ENCODE data around the gene NELFA.

Gene NELFA

GRCh38 chr4:1983846-1984405 lies 24.8 kb downstream of the NELFA start:
- H3K4me3 ChIP-seq (ENCODE audit: low read depth, low read length): no peak overlapping the region
- TF ChIP-seq, protein P1, sequence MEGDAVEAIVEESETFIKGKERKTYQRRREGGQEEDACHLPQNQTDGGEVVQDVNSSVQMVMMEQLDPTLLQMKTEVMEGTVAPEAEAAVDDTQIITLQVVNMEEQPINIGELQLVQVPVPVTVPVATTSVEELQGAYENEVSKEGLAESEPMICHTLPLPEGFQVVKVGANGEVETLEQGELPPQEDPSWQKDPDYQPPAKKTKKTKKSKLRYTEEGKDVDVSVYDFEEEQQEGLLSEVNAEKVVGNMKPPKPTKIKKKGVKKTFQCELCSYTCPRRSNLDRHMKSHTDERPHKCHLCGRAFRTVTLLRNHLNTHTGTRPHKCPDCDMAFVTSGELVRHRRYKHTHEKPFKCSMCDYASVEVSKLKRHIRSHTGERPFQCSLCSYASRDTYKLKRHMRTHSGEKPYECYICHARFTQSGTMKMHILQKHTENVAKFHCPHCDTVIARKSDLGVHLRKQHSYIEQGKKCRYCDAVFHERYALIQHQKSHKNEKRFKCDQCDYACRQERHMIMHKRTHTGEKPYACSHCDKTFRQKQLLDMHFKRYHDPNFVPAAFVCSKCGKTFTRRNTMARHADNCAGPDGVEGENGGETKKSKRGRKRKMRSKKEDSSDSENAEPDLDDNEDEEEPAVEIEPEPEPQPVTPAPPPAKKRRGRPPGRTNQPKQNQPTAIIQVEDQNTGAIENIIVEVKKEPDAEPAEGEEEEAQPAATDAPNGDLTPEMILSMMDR (IDR thresholded peaks at IDR 0.05; ENCODE audit: insufficient read depth, low read length, missing control alignments): no peak
- DNase-seq (ENCODE audit: low read depth, low spot score): no peak
- CTCF ChIA-PET: interaction anchor here (1.8 kb wide), 1 partner anchor 85 kb away, joined by 4 read pairs; no protein-coding TSS in a partner anchor
- POLR2A ChIA-PET: no interaction called here

DNA sequence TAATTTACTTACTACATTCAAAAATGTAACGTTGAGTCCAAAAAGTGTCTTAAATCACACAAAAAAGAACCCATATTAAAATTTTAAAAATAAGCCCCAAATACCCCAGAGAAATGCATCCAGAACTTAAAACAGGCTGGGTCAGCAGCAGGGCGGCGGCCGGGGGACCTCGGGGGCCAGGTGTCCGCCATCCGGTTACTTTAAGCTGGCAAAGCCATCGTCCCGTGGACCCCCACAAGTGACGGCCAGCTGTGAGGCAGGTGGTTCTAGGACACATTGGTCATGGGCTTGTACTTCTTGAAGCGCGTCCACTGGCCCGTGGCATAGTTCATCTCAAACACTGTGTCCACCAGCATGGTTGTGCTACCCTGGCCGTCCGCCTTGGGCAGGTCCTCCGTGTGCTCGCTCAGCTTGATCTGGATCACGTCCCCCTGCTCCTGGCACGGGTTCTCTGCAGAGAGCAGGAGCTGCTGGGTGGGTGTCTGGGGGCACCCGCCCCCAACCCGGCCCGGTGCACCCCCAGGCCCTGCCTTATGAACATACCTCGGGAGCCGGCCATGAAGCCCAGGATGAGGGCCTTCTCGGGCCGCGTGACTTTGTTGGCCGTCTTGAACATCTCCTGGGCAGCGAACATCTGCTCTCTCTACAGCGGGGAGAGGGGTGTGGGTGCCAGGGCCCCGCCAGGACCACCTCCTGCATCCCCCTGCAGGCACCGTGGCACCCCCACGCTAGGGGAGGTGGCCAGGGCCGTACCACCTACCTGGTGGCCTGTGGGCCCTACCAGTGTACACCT lies 25.5 kb downstream of the NELFA start:
- TF ChIP-seq, protein P1 (IDR thresholded peaks at IDR 0.05; ENCODE audit: insufficient read depth, low read length, missing control alignments): no peak
- H3K4me3 ChIP-seq (ENCODE audit: low read depth, low read length): no peak overlapping the region
- POLR2A ChIA-PET: no interaction called here
- no peak for DNase-seq (ENCODE audit: low read depth, low spot score)
- CTCF ChIA-PET: interaction anchor here (1.8 kb wide), 1 partner anchor 84 kb away, joined by 4 read pairs; no protein-coding TSS in a partner anchor

GRCh38 chr4:1982124-1983052 lies 26.4 kb downstream of the NELFA start:
- POLR2A ChIA-PET: interaction anchor here (0.6 kb wide), 1 partner anchor 261 kb away, joined by 3 read pairs; the partner anchor contains the start of genes TACC3 and TMEM129
- CTCF ChIA-PET: no interaction called here
- DNase-seq (ENCODE audit: low read depth, low spot score): no peak
- no peak overlapping the region for H3K4me3 ChIP-seq (ENCODE audit: low read depth, low read length)
- TF ChIP-seq, protein P1 (IDR thresholded peaks at IDR 0.05; ENCODE audit: insufficient read depth, low read length, missing control alignments): no peak

DNA sequence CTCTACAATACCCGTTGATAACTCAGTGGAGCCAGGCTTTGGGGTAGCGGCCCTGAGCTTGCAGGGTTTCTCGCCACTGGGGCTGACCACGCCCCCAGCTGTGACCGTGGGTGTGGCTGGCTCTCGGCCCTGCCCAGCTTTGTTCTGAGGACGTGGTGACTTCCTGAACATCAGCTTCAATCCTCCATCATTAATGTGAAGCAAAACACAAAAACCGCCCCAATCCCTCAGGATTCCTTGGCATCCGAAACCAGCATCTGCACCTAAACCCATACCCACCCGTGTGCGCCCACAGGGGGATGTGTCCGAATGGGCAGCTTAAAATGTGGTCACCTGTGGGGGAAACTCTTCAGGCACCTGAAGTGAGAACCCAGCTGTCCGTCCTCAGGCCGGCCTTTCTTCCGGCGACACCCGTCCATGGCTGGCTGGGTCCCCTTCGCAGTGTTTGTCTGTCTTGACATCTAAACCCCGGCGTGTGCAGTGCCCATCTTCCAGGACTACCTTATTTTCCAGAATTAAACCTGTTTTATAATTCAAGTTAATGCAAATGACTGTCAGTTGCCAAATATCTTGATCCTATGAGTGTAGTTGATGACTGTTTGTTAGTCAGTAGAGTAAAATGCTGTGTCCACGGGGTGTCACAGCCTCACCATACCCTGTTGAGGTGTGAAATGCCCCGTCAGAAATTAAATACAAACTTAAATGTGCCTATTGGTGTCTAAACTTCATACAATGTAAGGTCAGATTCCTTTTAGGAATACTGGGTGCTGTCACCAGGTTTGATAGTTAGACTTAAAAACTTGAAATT lies 27.3 kb downstream of the NELFA start:
- CTCF ChIA-PET: no interaction called here
- POLR2A ChIA-PET: no interaction called here
- H3K4me3 ChIP-seq (ENCODE audit: low read depth, low read length): no peak overlapping the region
- DNase-seq (ENCODE audit: low read depth, low spot score): no peak
- TF ChIP-seq, protein P1 (IDR thresholded peaks at IDR 0.05; ENCODE audit: insufficient read depth, low read length, missing control alignments): no peak

DNA sequence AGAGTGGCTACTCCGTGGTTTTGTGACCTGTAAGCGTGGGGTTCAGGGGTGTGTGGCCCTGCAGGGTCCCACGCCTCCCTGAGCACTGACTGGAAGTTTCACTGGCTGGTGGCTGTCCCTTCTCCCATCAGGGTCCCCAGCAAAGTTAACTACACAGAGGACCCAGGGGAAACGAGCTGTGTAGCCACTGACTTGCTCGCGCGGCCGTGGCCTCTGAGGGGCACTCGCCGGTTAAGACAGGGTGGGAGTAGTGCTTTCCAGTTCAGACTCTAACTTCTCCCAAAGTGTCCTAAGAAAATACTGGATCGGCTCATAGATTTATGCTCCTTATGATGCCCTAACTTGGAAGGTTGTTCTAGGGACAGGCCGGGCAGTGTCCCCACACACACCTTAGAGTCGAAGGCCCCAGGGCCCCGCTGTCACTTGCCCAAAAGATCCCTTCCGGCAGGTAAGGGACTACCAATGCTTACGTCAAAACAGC lies 28.2 kb downstream of the NELFA start:
- ChIA-PET CTCF (no interaction called here), POLR2A (no interaction called here)
- no peak overlapping the region for H3K4me3 ChIP-seq (ENCODE audit: low read depth, low read length)
- DNase-seq (ENCODE audit: low read depth, low spot score): no peak
- TF ChIP-seq, protein P1 (IDR thresholded peaks at IDR 0.05; ENCODE audit: insufficient read depth, low read length, missing control alignments): no peak
